ENCODE measurements around the gene ZNF335. TPM values are rescaled to one million over a fixed set of nuclear protein-coding genes. Genes with fewer than 3 reads are reported as not detected.

Gene ZNF335
- total and polyA plus RNA-seq, 2 of the 13 experiments (the other 11 are each of a cell fraction or from before 2014, with no cell fraction given), result 9.7 to 13.7 TPM

DNA sequence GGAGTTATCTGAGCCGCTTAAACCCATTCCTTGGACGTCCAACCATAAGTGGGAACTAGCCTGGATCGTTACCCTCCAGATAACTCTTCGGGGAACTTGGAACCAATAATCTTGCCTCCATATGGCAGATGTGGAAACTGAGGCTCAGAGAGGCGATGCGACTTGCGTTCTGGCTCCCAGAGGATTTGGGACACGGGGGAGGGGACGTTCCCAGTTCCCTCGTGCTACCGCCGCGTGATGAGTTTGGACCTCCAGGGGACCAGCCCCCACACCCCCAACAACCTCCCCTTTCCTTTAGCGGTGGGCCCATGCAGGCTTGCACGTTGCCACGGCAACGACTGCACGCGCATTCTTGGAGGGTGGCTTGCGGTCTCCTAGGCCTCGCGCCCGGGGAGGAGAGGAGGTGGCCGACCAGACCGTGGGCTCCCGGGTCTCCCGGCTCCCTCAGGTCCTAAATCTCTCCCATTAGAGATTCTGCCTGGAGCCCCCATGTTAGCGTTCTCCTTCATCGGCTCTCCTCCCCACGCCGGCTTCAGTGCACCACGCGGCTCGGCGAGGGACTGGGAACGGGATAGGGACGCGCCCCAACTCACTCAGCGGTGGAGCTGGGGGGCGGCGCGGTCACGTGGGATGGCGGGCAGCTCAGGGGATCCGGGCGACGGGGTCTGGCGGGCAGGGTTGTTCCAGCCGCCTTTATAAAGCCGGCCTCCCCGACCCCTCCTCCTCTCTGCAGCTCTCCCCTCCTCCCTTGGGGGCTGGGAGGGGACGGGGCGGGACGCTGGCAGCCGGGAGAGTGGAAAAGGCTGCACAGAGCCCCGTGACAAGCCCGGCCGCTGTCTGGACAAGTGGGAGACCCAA lies 60.3 kb downstream of the ZNF335 start, which contains the start of gene PLTP (continued):
- TF ChIP-seq RBM22 (optimal IDR thresholded peaks at IDR 0.05; ENCODE audit: low read length) (no peak), SMC3 (IDR thresholded peaks at IDR 0.05; ENCODE audit: low read length) (no peak), ZNF83 (CRISPR knock-in tag; IDR thresholded peaks at IDR 0.05; ENCODE audit: borderline replicate concordance) (no peak), ZNF614 (CRISPR knock-in tag; IDR thresholded peaks at IDR 0.05; ENCODE audit: borderline replicate concordance) (no peak), AGO1 (IDR thresholded peaks at IDR 0.05; ENCODE audit: low read depth, low read length, poor library complexity, severe bottlenecking) (peak; percentile 77), SRY (CRISPR knock-in tag; IDR thresholded peaks at IDR 0.05) (no peak), ZBTB3 (CRISPR knock-in tag; IDR thresholded peaks at IDR 0.05; ENCODE audit: borderline replicate concordance, low read depth) (peak; percentile 37; the same call in 1 of the 2 replicates), TP53 (CRISPR knock-in tag; conservative IDR thresholded peaks at IDR 0.05) (no peak), NR2F1 (CRISPR knock-in tag; IDR thresholded peaks at IDR 0.05) (no peak), ZNF790 (CRISPR knock-in tag; IDR thresholded peaks at IDR 0.05; ENCODE audit: borderline replicate concordance) (no peak), ZNF629 (CRISPR knock-in tag; conservative IDR thresholded peaks at IDR 0.05) (peak; percentile 41; the same call in 1 of the 2 replicates), NCOA2 (CRISPR knock-in tag; IDR thresholded peaks at IDR 0.05) (no peak), YEATS2 (CRISPR knock-in tag; IDR thresholded peaks at IDR 0.05; ENCODE audit: borderline replicate concordance) (no peak), AGO2 (optimal IDR thresholded peaks at IDR 0.05; ENCODE audit: low read depth, low read length) (peak; percentile 25), ZIK1 (CRISPR knock-in tag; IDR thresholded peaks at IDR 0.05; ENCODE audit: borderline replicate concordance, low read depth) (no peak; the same call in 1 of the 2 replicates)
- TF ChIP-seq, protein P1, sequence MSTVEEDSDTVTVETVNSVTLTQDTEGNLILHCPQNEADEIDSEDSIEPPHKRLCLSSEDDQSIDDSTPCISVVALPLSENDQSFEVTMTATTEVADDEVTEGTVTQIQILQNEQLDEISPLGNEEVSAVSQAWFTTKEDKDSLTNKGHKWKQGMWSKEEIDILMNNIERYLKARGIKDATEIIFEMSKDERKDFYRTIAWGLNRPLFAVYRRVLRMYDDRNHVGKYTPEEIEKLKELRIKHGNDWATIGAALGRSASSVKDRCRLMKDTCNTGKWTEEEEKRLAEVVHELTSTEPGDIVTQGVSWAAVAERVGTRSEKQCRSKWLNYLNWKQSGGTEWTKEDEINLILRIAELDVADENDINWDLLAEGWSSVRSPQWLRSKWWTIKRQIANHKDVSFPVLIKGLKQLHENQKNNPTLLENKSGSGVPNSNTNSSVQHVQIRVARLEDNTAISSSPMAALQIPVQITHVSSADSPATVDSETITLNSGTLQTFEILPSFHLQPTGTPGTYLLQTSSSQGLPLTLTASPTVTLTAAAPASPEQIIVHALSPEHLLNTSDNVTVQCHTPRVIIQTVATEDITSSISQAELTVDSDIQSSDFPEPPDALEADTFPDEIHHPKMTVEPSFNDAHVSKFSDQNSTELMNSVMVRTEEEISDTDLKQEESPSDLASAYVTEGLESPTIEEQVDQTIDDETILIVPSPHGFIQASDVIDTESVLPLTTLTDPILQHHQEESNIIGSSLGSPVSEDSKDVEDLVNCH (CRISPR knock-in tag; IDR thresholded peaks at IDR 0.05), result no peak
- TF ChIP-seq, protein P2, sequence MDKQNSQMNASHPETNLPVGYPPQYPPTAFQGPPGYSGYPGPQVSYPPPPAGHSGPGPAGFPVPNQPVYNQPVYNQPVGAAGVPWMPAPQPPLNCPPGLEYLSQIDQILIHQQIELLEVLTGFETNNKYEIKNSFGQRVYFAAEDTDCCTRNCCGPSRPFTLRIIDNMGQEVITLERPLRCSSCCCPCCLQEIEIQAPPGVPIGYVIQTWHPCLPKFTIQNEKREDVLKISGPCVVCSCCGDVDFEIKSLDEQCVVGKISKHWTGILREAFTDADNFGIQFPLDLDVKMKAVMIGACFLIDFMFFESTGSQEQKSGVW (CRISPR knock-in tag; IDR thresholded peaks at IDR 0.05; ENCODE audit: borderline replicate concordance), result no peak
- TF ChIP-seq, protein P3, sequence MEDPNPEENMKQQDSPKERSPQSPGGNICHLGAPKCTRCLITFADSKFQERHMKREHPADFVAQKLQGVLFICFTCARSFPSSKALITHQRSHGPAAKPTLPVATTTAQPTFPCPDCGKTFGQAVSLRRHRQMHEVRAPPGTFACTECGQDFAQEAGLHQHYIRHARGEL (CRISPR knock-in tag; IDR thresholded peaks at IDR 0.05), result no peak
- TF ChIP-seq, protein P4, sequence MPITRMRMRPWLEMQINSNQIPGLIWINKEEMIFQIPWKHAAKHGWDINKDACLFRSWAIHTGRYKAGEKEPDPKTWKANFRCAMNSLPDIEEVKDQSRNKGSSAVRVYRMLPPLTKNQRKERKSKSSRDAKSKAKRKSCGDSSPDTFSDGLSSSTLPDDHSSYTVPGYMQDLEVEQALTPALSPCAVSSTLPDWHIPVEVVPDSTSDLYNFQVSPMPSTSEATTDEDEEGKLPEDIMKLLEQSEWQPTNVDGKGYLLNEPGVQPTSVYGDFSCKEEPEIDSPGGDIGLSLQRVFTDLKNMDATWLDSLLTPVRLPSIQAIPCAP (CRISPR knock-in tag; IDR thresholded peaks at IDR 0.05; ENCODE audit: low read depth), result no peak
- TF ChIP-seq, protein P5, sequence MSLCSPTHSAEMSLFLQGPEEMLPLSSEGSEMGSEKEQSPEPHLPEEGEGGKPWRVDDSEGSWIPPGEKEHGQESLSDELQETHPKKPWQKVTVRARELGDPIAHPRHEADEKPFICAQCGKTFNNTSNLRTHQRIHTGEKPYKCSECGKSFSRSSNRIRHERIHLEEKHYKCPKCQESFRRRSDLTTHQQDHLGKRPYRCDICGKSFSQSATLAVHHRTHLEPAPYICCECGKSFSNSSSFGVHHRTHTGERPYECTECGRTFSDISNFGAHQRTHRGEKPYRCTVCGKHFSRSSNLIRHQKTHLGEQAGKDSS (CRISPR knock-in tag; IDR thresholded peaks at IDR 0.05; ENCODE audit: borderline replicate concordance, low read depth), result 0 out of 2 replicates have a peak, but pooled peaks have one; percentile 73

All from HepG2 (cell line).